Medulla oblongata (tissue), 1 donor: ENCODE results near the gene CLIP2.
"Not testable (repeated sequence)": the region's sequence is repeated elsewhere in the genome, so short reads cannot be mapped to it uniquely, and the experiment has no call there.

Source experiments
- DNase-seq: peaks from one replicate; pipeline ENCODE4 v3.0.0-alpha.2; 2015; ENCODE audit errors: extremely low spot score

The CLIP2 gene

DNA sequence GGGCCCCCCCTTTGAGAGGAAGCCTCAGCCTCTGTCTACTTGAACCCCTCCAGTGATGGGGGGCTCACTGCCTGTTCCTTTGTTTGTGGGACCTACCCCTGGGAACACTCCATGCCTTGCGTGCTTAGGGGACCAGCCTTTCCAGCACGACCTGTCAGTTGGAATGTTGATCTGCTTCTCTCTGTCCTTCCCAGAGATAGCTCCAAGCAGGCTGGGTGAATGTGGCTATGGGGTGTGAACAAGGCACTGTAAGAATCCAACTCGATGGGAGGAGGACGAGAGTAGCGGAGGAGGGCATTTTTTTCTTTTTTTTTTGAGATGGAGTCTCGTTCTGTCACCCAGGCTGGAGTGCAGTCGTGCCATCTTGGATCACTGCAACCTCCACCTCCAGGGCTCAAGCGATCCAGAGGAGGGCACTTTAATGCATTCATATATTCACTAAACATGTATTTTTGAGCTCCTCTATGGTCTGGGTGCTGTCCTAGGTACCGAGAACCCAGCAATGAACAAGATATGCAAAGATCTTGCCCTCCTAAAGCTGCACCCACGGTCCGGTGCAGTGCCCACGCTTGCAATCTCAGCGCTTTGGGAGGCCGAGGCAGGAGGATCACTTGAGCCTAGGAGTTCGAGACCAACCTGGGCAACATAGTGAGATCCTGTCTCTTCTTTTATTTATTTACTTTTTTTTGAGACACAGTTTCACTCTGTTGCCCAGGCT lies 8.5 kb downstream of the CLIP2 start:
- DNase-seq = no peak

DNA sequence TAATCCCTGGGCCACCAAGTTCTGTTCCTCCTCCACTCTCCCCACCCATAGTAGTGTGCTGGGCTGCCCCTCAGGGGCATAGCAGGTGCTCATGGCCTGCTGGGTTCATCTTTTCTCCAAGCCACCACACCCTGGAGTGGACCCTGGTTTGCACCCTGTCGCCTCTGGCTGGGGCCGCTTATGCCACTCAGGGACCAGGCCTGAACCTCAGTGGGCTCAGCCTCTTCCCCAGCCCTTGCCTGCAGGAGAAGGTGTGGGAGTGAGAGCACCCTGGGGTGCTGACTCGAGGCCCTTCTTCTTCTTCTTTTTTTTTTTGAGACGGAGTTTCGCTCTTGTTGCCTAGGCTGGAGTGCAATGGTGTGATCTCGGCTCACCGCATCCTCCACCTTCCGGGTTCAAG lies 10.2 kb downstream of the CLIP2 start:
- DNase-seq = no peak

DNA sequence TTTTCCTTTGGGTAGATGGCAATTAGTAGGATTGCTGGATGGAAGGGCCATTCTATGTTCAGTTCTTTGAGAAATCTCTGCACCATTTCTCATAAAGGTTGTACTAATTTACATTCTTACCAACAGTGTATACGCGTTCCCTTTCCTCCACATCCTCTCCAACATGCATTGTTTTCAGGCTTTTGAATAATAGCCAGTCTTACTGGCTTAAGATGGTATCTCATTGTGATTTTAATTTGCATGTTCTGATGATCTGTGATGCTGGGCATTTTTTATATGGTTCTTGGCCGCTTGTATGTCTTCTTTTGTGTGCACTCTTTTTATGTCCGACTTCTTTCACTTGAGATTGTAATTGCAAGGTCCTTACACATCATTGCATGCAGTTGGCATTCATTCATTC lies 11.7 kb downstream of the CLIP2 start:
- DNase-seq = no peak

DNA sequence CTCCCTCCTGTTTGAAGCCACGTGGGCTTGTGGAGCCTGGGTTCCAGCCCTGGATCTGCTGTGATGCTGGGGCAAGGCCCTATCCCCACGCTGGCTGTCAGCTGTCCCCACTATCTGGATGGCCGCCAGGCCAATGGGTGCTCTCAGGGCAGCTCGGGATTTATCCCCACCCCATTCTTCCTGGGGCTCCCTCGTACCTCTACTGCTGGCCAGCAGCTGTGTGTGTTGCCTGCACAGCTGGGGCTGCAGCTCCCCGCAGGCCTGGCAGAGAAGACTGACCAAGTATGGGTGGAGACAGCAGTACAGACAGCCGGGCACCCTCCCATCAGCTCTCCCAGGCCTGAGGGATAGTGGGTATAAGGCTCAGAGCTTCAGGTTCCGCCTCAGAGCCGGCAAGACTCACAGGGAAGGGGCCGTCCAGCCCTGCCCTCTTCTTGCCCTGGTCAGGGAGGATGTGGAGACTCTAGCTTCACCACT lies 13.6 kb downstream of the CLIP2 start:
- DNase-seq = peak; percentile 49

DNA sequence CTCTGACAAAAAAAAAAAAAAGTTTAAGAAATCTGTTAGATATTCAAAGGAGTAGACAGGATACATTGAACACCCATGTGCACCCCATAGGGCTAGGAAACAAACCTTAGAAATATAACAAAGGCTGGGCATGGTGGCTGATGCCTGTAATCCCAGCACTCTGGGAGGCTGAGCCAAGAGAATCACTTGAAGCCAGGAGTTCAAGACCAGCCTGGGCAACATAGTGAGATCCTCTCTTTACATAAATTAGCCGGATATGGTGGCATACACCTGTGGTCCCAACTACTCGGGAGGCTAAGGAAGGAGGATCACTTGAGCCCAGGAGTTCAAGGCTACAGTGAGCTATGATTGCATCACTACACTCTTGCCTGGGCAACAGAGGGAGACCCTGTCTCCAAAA lies 15.3 kb downstream of the CLIP2 start:
- DNase-seq = no peak

DNA sequence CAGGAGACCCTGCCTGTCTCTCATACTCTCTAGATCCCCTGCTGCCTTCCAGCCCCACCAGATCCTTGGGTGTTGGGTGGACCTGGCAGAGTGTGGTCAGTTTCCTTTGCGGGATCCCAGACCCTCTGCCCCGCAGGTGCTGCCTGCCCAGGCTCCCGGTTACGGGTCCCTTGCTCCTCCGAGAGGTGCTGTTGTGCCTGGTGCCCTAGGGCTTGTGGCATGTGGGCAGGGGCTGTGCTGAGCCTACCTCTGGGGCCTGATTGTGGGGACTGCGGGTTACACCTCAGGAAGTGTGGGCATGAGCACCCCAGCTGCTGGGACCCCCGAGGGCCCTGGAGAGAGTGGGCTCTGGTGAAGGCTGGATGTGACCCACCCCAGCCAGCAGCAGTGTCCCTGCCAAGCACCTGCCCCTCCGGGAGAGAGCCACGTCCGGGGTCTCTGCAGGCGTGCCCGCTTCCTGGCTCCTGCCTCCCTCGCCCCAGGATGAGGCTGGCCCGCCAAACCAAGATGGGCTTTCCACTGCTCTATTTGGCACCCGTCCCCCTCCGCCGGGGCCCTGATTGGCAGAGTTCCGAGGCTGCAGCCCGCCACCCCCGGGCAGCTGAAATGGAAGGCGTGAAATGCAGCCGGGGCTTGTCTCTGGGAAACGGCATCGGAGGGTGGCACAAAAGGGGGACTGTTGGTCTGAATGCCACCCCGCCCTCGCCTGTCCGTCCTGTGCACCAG lies 17.0 kb downstream of the CLIP2 start:
- no peak for DNase-seq

DNA sequence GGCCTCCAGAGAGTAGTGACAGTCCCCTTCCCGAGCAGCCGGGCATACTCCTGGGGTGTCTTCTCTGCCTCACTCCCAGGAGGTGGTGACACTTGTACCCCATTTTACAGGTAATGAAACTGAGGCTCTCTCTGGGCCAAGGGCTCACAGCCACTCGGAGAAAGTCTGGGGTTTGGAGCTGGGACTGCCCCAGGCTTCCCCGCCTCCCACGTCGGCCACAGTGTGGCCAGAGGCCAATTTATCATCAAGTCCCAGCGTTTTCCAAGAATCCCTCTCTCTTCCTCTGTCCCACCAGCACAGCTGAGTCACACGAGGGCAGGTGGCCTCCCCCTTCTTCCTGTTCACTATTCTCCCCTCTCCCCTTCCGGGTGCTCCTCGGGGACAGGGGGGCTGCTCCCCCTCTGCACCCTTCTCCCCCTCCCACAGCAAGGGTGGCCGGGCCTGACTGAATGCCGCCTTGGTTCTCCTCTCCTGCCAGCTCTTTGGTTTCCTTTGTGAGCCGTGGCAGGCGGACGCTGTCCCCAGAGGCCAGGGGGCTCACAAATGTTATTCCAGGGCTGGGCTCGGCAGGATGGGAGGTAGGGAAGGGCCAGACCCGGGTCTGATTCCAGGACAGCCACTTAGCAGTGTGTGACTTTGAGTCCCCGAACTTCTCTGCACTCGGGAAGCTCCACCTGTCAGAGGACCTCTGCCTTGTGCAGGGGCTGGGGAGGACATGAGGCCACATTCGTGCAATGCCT lies 17.7 kb downstream of the CLIP2 start:
- peak; percentile 84 for DNase-seq

DNA sequence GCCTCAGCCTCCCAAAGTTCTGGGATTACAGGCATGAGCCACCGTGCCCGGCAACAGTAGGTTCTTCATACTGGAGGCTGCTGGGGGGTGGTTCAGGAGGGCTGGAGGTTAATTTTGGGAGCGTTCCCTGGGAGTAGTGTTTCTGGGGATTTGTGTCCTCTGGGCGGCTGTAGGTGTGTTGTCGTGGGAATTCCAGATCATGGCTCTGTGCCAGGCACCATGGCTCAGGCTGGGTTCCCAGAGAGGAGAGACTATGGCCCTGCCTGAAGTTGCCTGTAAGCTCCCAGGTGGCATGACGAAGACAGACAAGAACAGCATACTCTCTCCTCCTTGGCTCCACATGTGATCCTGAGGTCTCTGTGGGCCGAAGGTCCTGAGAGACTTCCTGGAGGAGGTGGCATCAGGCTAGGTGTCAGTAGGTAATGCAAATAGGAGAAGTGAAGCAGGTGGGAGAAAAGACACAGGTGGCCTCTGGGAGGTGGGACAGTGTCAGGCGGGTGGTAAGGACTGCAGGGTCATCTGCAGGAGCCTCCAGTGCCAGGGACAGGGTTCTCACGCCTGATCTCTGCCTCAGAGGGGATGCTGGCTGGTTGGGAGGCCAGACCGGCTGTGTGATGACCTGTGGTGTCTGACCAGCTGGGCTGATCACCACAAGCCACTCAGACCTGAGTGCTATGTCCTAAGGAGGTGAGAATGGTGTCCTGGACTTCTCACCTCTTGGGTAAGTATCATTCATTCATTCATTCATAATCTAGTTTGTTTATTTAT lies 18.7 kb downstream of the CLIP2 start:
- DNase-seq = no peak

DNA sequence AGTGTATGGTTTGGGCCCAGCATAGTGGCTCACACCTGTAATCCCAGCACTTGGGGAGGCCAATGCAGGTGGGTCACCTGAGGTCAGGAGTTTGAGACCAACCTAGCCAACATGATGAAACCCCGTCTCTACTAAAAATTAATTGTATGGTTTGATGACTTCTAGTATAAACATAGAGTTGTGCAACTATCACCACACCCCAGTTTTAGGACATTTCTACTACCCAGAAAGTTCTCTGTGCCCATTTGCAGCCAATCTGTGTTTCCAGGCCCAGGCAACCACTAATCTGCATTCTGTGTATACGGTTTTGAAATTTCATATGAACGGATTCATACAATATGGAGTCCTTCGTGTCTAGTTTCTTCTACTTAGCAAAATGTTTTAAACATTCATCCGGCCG lies 20.0 kb downstream of the CLIP2 start:
- no peak for DNase-seq

DNA sequence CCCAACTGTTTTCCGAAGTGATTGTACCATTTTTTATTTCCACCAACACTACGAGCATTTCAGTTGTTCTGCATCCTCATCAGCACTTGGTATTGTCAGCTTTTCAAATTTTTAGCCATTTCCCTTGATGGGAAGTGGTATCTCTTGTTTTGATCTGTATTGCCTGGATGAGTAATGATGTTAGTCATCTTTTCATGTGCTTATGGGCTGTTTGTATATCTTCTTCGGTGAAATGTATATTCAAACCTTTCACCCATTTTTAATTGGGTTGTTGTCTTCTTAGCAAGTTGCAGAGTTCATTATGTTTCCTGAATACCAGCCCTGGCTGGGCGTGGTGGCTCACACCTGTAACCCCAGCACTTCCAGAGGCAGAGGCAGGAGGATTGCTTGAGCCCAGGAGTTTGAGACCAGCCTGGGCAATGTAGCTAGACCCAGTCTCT lies 22.1 kb downstream of the CLIP2 start:
- DNase-seq = no peak

DNA sequence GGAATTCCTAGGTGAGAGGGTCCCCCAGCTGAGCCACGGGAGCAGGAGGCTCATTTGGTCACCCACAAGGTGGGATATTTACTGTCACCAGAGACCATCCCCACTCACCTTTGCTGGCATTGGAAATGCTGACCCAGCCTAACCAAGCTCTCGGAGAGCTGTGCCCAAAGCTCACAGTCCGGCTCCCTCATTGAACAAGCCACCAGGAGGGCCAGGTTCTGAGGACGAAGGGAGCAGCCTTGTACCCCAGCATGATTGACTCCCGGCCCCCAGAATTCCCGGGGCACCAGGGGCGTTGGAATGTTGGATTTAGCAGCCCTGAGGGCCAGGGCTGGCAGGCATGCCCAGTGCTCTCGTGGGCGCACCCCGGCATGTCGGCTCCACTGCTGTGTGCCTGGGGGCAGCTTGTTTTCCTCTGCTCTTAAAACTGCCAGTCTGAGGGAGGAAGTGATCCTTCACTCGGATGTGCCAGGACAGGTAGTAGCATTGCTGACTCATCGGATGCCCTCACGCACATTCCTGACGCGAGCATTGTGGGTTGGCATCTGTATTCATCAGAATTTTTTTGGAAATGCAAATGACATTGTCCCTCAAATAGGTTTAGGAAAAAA lies 23.3 kb downstream of the CLIP2 start:
- no peak for DNase-seq

DNA sequence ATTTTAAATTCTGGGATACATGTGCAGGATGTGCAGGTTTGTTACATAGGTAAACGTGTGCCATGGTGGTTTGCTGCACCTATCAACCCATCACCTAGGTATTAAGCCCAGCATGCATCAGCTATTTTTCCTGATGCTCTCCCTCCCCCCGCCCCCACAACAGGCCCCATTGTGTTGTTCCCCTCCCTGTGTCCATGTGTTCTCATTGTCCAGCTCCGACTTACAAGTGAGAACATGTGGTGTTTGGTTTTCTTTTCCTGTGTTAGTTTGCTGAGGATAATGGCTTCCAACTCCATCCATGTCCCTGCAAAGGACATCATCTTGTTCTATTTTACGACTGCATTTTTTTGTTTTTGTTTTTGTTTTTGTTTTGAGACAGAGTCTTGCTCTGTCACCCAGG lies 26.7 kb downstream of the CLIP2 start:
- DNase-seq = peak; percentile 38

DNA sequence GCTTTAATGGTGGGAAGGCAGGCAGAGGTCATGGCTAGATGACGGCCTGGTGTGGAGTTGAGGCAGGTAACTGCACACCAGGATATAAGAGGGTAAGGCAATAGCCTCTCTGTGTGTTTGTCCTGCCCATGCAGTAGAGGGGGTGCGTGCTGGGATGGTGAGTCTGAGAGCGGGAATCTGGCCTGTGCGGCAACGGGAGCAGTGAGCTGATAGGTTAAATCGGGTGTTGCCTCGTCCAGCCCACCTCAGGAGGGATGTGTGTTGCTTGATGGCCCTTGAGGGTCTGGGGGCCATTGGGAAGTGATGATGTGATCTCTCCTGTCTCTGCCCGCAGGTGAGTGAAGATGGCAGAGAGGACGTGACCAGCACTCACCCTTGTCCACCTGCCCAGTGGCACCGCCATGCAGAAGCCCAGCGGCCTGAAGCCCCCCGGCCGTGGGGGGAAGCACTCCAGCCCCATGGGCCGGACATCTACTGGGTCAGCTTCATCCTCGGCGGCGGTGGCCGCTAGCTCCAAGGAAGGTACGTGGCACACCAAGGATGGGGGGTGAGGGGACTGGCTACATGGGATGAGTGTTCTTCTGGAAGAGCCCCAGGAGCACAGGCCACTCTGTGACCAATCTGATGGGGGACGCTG lies 28.1 kb downstream of the CLIP2 start:
- DNase-seq = no peak

DNA sequence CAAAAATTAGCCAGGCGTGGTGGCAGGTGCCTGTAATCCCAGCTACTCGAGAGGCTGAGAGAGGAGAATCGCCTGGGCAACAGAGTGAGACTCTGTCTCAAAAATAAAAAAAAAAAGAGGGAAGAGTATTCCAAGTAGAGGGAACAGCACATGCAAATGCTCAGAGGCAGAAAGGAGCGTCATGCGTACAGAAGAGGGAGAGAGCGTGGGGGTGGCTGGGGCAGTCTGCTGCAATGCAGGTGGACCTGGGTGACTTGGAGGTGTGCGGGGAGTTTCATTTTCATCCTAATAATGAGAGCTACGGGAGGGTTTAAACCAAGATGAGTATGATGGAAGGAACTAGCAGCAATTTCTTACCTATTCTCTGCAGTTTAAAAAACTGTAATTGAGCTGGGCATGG lies 28.8 kb downstream of the CLIP2 start:
- DNase-seq = no peak

DNA sequence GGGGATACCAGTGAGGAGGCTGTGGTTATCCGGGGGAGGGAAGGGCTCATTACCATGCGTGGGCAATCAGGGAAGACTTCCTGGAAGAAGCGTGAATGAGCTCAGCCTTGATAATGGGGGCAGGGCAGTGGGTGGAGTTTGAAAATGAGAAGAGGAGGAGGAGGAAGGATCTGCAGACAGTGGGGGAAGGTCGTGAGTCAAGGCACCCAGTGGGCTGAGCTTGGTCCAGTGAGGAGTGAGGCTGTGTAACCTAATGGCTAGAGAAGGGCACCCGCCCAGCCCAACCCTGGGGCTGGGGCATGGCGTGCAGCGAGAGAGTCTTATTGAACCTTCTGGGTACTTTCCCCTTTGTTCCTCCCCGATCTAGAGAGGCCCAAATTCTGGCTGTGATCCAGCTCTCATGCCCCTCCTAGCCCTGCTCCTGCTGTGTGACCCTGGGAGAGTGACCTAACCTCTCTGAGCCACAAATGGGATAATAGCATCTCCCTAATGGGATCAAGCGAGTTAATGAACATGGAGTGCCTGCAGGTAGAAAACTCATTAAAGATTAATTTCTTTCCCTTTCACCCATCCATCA lies 31.5 kb downstream of the CLIP2 start:
- DNase-seq = no peak

DNA sequence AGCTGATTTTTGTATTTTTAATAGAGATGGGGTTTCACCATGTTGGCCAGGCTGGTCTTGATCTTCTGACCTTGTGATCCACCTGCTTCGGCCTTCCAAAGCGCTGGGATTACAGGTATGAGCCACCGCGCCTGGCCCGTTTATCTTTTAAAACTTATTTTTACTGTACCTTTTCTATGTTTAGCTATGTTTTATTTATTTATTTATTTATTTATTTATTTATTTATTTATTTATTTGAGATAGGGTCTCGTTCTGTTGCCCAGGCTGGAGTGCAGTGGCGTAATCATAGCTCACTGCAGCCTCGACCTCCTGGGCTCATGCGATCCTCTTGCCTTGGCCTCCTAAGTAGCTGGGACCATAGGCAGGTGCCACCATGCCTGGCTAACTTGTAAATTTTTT lies 33.7 kb downstream of the CLIP2 start:
- DNase-seq = not testable (repeated sequence)

DNA sequence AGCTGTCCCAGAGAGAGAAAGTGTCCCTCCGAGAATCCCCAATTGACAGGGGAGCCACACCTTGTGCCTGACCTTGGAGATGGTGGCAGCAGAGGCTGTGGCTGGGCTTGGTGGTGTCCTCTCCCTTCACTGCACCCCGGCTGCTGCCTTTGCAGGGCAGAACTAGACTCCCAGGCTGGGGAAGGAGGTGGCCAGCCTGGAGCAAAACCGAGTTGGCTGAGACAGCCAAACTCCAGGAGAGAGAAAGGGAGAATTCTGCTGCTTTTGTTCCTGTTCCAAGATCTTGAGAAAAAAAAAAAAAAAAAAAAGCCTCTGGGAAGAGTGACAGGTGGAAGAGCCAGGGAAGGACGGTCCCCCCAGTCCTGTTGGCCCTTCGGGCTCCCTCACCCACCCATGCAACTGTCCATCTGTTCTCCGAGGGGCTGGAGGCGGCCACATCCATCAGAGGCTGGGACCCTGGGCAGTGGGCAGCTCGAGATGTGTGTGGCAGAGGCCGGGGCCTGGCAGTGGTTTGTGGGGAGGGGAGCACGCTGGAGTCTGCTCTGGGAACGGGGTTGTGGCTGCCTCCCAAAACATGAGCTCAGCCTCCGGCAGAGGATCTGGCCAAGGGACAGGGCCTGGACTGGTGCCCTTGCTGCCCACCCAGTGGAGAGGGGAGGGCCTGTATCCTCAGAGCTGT lies 35.5 kb downstream of the CLIP2 start:
- DNase-seq = peak; percentile 76

DNA sequence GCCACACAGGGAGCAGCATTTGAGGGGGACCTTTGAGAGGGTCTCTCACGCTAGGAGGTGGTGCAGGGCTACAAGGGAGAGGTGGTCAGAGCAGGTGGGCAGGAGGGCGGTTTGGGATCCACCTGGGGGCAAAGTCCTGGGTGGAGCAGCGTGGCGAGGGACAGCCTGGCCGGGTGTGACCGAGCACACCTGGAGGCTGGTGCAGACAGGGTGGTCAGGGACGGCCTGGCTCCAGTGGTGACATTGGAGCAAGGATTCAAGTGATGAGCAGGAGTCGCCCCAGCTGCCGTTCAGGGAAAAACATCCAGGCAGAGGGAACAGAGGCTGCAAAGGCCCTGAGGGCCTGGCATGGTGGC lies 36.0 kb downstream of the CLIP2 start:
- DNase-seq = no peak

DNA sequence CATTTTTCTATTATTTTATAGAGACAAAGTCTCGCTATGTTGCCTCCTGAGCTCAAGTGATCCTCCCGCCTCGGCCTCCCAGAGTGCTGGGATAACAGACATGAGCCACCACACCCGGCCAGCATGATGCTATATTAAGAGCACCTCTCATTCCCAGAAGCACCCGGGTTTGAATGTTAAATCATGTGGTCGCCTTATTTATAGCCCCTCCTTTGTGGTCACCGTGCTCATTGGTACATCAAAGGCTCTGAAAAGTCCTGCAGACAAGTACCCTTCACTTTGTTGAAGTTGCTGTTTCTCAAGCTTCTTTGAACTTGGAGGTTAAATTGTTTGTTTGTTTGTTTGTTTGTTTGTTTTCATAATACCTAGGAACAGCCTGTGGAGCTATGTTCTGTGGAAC lies 40.0 kb downstream of the CLIP2 start:
- DNase-seq = no peak
